ENCODE data around the gene ERC2. TPM values are rescaled to one million over a fixed set of nuclear protein-coding genes. Genes with fewer than 3 reads are reported as not detected.

The ERC2 gene
- total and polyA plus RNA-seq, 2 of the 8 experiments (the other 6 are each of a cell fraction or from before 2014, with no cell fraction given): 16.4 to 22.8 TPM

GRCh38 chr3:56342475-56342874 is 125.8 kb downstream of the ERC2 start:
- Histone ChIP-seq H4K5ac (ENCODE audit: insufficient read length, low read depth, low read length) (no peak overlapping the region), H3K4ac (replicated peaks; ENCODE audit: insufficient read length, low read depth, low read length) (no peak overlapping the region), H4K8ac (ENCODE audit: extremely low read depth, insufficient read depth, low read length) (no peak overlapping the region), H3K36me3 (ENCODE audit: control insufficient read depth in 2 of 4, insufficient read depth in 4 of 4, low read length in 3 of 4) (no peaks in the 10 kb centered on the region), H3K4me1 (replicated peaks in 1 of 4; ENCODE audit: control insufficient read depth in 3 of 4, insufficient read depth in 4 of 4, low read length in 3 of 4) (peaks cover 0 to 3% (median 1%) of the 10 kb centered on the region in 4 experiments; a peak in 3 of 7 replicates), H3K4me3 (ENCODE audit: extremely low read depth in 1 of 4, insufficient read depth in 2 of 4, low read depth in 3 of 4, low read length in 4 of 4) (no peak overlapping the region), H3K9ac (replicated peaks in 1 of 4; ENCODE audit: extremely low read depth in 1 of 4, low read depth in 3 of 4, low read length in 3 of 4) (no peak overlapping the region), H3K79me1 (ENCODE audit: low read depth, low read length) (peaks cover 3% of the 10 kb centered on the region; the same call in 1 of the 2 replicates), H3K9me3 (ENCODE audit: insufficient read depth in 2 of 2, low read depth in 1 of 2, low read length in 1 of 2) (no peaks in the 10 kb centered on the region), H3K79me2 (ENCODE audit: control insufficient read depth in 1 of 2, insufficient read depth in 2 of 2, low read length in 2 of 2) (no peaks in the 10 kb centered on the region), H2BK20ac (ENCODE audit: low read length) (no peak overlapping the region), H3K27me3 (replicated peaks in 1 of 4; ENCODE audit: control insufficient read depth in 3 of 4, extremely low read depth in 1 of 4, insufficient read depth in 3 of 4, low read length in 3 of 4) (no peaks in the 10 kb centered on the region), H3K14ac (ENCODE audit: insufficient read length) (no peak overlapping the region), H3K23me2 (ENCODE audit: low read depth, low read length) (peaks cover 2% of the 10 kb centered on the region; the same call in 1 of the 2 replicates), H3K4me2 (ENCODE audit: insufficient read depth in 1 of 2, low read depth in 2 of 2, low read length in 2 of 2) (no peak overlapping the region), H4K91ac (replicated peaks; ENCODE audit: insufficient read length, low read length) (no peak overlapping the region), H2AK5ac (ENCODE audit: low read depth, low read length) (no peak overlapping the region), H3K18ac (ENCODE audit: extremely low read depth, low read length) (no peak overlapping the region), H2BK120ac (replicated peaks; ENCODE audit: low read depth, low read length) (no peak overlapping the region), H4K20me1 (replicated peaks in 1 of 2; ENCODE audit: control insufficient read depth in 1 of 2, insufficient read depth in 2 of 2, low read length in 2 of 2) (peaks cover 2 to 3% of the 10 kb centered on the region in 2 experiments), H2BK5ac (ENCODE audit: low read depth, low read length) (no peak overlapping the region), H3K56ac (replicated peaks; ENCODE audit: insufficient read length, low read depth, low read length) (no peak overlapping the region), H3K23ac (ENCODE audit: insufficient read length) (no peak overlapping the region), H2BK12ac (ENCODE audit: low read depth, low read length) (no peak overlapping the region), H2AFZ (ENCODE audit: low read length) (no peak overlapping the region), H2BK15ac (ENCODE audit: low read length) (no peak overlapping the region), H3K27ac (ENCODE audit: low read depth, low read length) (no peak overlapping the region)
- POLR2A ChIA-PET (ENCODE audit: partially characterized antibody): no interaction called here
- DNase-seq (ENCODE audit: low read depth in 1 of 2, low spot score in 2 of 2) (no peak), FAIRE-seq (no peak)
- CTCF ChIA-PET (ENCODE audit: partially characterized antibody): interaction anchor here (0.7 to 9.9 kb wide), 14 partner anchors 16 to 155 kb away, joined by 3 to 133 read pairs (median 13); partner anchors contain the start of gene ERC2
- 81% methylated on average over 2 of the region's 2 CpGs; no CpG with 5 or more reads in 1 of the 2 experiments for WGBS, 2 experiments (ENCODE audit: extremely low coverage in 1 of 2, insufficient coverage in 1 of 2, insufficient read length in 1 of 2, insufficient replicate concordance in 2 of 2, low coverage in 1 of 2, low lambda C conversion rate in 2 of 2, missing lambda C conversion rate in 1 of 2)
- no peak for TF ChIP-seq POLR2A (IDR thresholded peaks at IDR 0.05; ENCODE audit: control extremely low read depth in 1 of 2, low read depth in 2 of 2, low read length in 2 of 2)
- no peak for TF ChIP-seq JUND (IDR thresholded peaks at IDR 0.05; ENCODE audit: low read length)
- no peak for TF ChIP-seq GABPA (IDR thresholded peaks at IDR 0.05; ENCODE audit: borderline replicate concordance, insufficient read depth, low read length)
- no peak for TF ChIP-seq FOSL1 (IDR thresholded peaks at IDR 0.05; ENCODE audit: insufficient read depth, low read depth, low read length)
- TF ChIP-seq PHF8 (conservative IDR thresholded peaks at IDR 0.05; ENCODE audit: low read depth, low read length): no peak
- TF ChIP-seq SRF (IDR thresholded peaks at IDR 0.05; ENCODE audit: low read depth, low read length): no peak
- TF ChIP-seq CHD2 (IDR thresholded peaks at IDR 0.05; ENCODE audit: low read length): no peak
- TF ChIP-seq CHD1 (IDR thresholded peaks at IDR 0.05; ENCODE audit: low read depth, low read length): no peak
- TF ChIP-seq SP4 (IDR thresholded peaks at IDR 0.05; ENCODE audit: low read length): no peak
- no peak for TF ChIP-seq RXRA (IDR thresholded peaks at IDR 0.05; ENCODE audit: insufficient read depth, low read depth, low read length)
- no peak for TF ChIP-seq BACH1 (IDR thresholded peaks at IDR 0.05; ENCODE audit: low read length)

Measured in H1 (cell line).